Erythroblast (primary cell): ENCODE data around the gene PTPRN2.

Source experiments
- GATA1 ChIP-seq: IDR thresholded peaks from 2 replicates; pipeline ENCODE4 v1.6.1; 2011; ENCODE audit warnings: low read depth, mild to moderate bottlenecking, control low read depth, low read length, moderate library complexity
- POLR2A ChIP-seq: IDR thresholded peaks from 2 replicates; pipeline ENCODE4 v1.6.1; 2011; ENCODE audit warnings: mild to moderate bottlenecking, low read length

DNA sequence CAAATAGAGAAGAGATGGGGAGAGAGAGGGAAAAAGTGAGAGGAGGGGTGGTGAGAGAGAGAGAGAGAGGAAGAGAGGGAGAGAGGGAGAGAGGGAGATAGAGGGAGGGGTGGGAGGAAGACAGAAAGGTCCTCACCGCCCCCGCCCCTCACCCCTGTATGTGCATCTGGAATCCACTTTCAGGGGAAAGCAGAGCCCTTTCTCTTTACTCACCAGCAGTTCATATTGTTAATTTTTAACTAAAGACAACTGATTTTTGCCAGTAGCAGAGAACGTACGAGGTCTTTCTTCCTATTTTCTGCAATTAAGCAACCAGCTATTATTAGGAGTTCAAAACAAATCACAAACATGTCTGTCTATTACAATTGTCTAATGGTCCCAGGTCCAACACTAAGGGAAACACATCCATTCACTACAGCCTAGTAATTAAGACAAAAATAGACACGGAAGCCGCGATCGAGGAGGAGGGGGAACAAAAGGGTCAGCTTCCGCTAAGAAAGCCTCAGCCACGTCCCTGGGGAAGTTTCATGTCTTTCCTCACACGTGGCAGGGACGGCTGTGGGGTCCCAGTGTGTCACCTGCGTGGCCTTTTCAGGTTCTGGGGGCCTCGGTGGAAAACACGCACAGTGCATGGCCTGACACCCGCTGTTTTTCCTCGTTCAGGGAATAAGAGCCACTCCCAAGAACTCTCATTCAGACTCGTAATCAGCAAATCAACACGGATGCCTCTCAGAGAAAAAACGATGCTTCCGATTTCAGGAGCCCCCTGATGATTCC lies 572.0 kb downstream of the PTPRN2 start:
- TF ChIP-seq POLR2A (no peak), GATA1 (no peak)
